GM21515 (cell line): ENCODE measurements around the gene DCHS2.

Experiments used
- ATAC-seq: cut with Tn5 transposase; IDR thresholded peaks from one replicate; pipeline ENCODE4 v1.9.1; 2021; ENCODE audit not compliant: unreplicated experiment

Gene DCHS2

GRCh38 chr4:154390324-154390723 is 101.3 kb downstream of the DCHS2 start:
- ATAC-seq = no peak

- ATAC-seq = no peak
Measured at GRCh38 chr4:154389148-154389547, 102.5 kb downstream of the DCHS2 start.

DNA sequence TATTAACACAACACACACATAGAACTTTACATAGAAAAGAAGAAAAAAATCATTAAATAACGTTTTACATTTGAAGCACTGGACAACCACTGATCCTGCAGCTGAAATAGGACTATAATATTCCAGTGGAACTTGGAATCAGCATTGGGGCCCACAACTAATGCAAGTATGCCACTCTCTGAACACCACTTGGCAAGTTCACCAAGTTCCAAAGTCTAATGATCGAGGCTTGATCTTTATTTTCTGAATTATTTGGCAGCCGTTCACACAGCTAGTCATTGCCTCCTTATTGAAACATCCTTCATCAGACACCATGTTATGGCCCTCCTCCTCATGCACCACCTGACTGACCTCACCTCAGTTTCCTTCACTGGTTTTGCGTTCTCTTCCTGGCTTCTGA is 107.6 kb downstream of the DCHS2 start:
- no peak for ATAC-seq

- no peak for ATAC-seq
Measured at GRCh38 chr4:154376486-154376885, 115.1 kb downstream of the DCHS2 start.

GRCh38 chr4:154368060-154368459 is 123.5 kb downstream of the DCHS2 start:
- peak; percentile 85 for ATAC-seq

GRCh38 chr4:154367659-154368058 is 123.9 kb downstream of the DCHS2 start:
- peak; percentile 38 for ATAC-seq

DNA sequence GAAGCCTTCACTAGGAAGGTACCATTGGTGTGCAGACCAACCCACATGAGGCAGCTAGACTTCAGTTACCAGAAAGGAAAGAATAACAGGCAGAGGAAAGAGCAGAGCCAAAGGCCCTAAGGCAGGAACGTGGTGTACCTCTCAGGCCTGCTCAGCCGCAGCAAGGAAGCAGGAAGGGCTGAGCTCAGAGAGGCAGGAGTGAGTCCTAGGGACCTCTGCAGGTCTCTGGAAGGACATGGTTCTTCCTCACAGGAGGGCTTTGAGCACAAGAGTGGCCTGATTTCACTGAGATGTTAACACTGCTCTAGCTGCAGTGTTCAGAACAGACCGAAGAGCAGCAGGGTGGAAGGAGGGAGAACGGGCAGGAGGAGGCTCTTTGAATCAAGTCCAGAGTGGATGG is 124.6 kb downstream of the DCHS2 start:
- ATAC-seq = no peak

DNA sequence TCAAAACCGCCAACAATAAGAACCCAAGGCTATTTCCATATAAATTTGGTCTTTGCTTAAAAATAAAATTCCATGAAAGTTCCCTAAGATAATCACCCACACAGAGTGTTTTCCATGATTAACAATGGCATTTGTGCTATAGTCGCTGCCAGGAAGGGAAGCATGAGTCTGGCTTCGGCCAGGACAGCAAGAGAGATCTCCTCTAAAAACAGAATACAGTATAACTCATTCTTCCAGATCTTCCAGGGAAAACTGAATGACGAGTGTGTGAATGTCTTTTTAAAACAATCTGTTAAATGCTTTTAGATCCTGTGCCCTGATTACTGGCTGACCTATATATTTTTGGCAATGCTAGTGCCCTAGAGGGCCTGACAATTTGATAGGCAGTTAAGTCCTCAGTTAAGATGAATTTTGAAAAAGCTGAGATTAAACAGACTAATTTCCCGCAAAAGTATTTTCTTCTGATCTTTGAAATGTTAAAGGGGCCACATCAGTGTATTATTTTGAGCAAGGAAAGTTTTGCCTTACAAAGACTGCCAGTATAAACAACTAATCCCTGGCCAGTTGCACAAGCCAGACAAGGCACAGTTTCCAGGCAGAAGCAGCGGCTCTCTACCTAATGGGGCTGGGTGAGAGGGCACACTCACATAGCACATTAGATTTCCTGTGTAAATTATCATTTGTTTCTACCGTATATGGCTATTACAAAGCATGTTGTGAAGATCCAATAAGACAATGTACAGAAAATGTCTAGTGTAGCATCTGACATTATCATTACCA is 127.3 kb downstream of the DCHS2 start:
- ATAC-seq = no peak

DNA sequence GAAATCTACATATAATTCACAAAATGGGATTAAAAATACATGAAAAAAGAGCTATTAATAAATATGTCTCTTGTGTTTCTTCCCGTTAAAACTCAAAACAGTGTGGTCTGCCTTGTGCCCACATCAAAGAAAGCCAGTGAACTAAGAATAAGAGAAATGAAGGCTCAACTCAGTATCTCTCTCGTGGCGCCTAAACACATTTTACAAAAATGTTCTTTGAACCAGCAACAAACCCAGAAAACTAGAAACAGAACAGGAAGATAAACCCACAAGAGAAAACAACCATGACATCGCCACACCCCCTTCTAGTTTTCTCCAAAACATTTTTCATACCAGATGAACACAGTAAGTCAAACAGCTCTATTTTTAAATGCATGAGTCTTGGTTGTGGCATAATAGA is 130.1 kb downstream of the DCHS2 start:
- ATAC-seq = peak; percentile 74

- no peak for ATAC-seq
Measured at GRCh38 chr4:154360491-154360890, 131.1 kb downstream of the DCHS2 start.

DNA sequence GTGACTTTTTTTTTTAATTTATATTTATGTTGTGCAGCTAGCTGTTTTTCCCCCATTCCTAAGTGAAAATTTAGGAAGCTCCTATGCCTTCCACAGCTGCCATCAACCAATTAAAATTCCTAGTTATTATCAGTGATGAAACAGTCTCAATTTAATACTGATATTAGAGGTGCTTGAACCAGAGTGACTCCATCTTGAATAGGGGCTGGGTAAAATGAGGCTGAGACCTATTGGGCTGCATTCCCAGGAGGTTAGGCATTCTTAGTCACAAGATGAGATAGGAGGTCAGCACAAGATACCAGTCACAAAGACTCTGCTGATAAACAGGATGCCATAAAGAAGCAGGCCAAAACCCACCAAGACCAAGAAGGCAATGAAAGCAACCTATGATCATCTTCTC is 136.7 kb downstream of the DCHS2 start:
- no peak for ATAC-seq

GRCh38 chr4:154349829-154350228 is 141.8 kb downstream of the DCHS2 start:
- ATAC-seq = no peak

GRCh38 chr4:154348657-154349056 is 142.9 kb downstream of the DCHS2 start:
- ATAC-seq = no peak

- ATAC-seq = no peak
Measured at GRCh38 chr4:154345359-154345758, 146.2 kb downstream of the DCHS2 start.

DNA sequence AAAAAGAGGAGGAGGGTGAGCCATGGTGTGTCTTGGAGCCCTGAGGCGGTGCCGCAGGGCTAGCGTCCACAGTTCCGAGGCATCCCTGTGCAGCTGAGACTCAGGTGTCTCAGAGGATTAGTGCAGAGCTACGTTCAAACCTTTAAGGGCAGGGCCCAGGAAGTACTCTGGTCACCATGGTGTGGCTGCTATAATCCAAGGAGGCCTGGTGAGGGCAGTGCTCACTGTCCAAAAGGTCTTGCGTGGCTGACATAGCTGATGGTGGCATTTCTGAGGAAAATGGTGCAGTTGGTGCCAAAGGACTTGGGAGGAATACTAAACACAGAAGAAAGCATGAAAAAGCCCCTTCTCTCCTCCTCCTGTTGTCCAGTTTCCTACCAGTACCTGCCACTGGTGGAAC is 146.9 kb downstream of the DCHS2 start:
- no peak for ATAC-seq

GRCh38 chr4:154343651-154344050 is 147.9 kb downstream of the DCHS2 start:
- no peak for ATAC-seq

- ATAC-seq = no peak
Measured at GRCh38 chr4:154341448-154341847, 150.2 kb downstream of the DCHS2 start.

DNA sequence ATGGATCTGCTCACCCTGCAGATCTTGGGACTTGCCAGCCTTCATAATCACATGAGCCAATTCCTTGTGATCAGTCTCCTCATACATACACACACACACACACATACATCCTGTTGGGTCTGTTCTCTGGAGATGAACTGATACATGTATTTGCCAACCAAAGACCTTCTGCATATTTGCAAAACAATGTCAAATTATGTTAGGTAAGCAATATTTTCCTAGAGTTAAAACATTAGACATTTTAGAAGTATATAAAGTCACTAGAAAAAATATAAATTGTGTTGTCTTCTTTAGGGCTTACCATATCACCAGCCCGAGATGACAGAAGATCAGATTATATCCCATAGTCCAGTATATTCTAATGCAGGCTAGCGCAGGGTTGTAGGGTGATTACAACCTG is 156.0 kb downstream of the DCHS2 start:
- ATAC-seq = no peak

- ATAC-seq = peak; percentile 76
Measured at GRCh38 chr4:154332681-154333421, 158.7 kb downstream of the DCHS2 start.

- ATAC-seq = no peak
Measured at GRCh38 chr4:154329939-154330338, 161.7 kb downstream of the DCHS2 start.

- no peak for ATAC-seq
Measured at GRCh38 chr4:154329268-154329868, 162.2 kb downstream of the DCHS2 start.

GRCh38 chr4:154328030-154328429 is 163.6 kb downstream of the DCHS2 start:
- ATAC-seq = no peak
